ENCODE data around the gene GABBR1. TPM values are rescaled to one million over a fixed set of nuclear protein-coding genes. Genes with fewer than 3 reads are reported as not detected.

Gene GABBR1
- polyA plus RNA-seq, 1 donor (not counting 4 experiments of a cell fraction or from before 2014, with no cell fraction given): 18.9 TPM

DNA sequence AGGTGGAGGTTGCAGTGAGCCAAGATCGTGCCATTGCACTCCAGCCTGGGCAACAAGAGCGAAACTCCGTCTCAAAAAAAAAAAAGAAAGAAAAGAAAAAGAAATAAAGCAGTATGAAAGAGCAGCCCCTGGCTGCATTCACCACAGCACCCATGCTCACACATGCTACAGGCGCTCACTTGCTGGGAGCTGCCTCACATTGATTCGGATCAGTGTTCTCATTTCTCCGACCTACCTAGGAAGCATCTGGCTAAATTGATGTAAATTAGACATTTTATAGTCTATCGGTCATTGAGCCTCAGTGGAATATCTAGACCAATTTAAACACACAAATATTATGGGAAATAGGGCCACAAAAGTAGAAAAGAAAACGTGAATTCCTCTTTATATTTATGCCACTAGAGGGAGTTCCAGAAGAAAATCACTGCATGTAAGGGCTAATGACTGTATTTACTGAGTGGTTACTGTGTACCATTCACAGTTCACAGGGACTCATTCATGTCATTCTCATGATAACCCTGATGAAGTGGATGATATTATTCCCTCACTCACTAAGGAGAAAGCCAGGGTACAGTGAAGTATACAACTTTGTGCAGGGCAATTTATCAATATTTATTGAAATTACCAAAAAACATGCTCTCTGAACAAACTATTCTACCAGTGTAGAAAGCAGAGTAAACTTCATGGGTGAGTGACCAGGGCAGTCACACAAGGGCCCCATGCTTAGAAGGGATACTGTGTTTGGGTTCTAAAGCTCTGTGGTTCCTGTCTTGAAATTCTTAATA is 18.6 kb upstream of the GABBR1 start:
- peak; percentile 36 for FAIRE-seq
- Histone ChIP-seq H3K9ac (ENCODE audit: control insufficient read depth, extremely low read depth, insufficient read depth, low read length) (no peak overlapping the region), H2AFZ (ENCODE audit: control insufficient read depth, low read length) (peak overlapping the region; percentile 22), H3K27me3 (ENCODE audit: control insufficient read depth, extremely low read depth, insufficient read depth, low read length) (no peaks in the 10 kb centered on the region), H3K4me2 (ENCODE audit: control insufficient read depth, extremely low read depth, insufficient read depth, low read depth, low read length) (no peak overlapping the region), H3K9me1 (ENCODE audit: control insufficient read depth, extremely low read depth, insufficient read depth, low read length) (no peaks in the 10 kb centered on the region), H3K36me3 (ENCODE audit: control insufficient read depth in 2 of 2, extremely low read depth in 1 of 2, insufficient read depth in 2 of 2, low read length in 2 of 2) (no peaks in the 10 kb centered on the region), H3K4me3 (ENCODE audit: control insufficient read depth in 2 of 3, extremely low read depth in 1 of 3, insufficient read depth in 2 of 3, low read depth in 1 of 3, low read length in 3 of 3) (no peak overlapping the region), H4K20me1 (ENCODE audit: control insufficient read depth, extremely low read depth, insufficient read depth, low read length) (no peaks in the 10 kb centered on the region), H3K27ac (ENCODE audit: control insufficient read depth, insufficient read depth, low read length) (no peak overlapping the region), H3K9me3 (ENCODE audit: control insufficient read depth, low read depth, low read length) (no peaks in the 10 kb centered on the region), H3K4me1 (ENCODE audit: control insufficient read depth, extremely low read depth, insufficient read depth, low read length) (peaks cover 16% of the 10 kb centered on the region), H3K79me2 (ENCODE audit: control insufficient read depth, insufficient read depth, low read length) (no peaks in the 10 kb centered on the region)
- peak in 2 of 3 experiments; percentile 56 to 58 for TF ChIP-seq CTCF (optimal IDR thresholded peaks at IDR 0.05 in 1 of 3, IDR thresholded peaks at IDR 0.05 in 1 of 3, conservative IDR thresholded peaks at IDR 0.05 in 1 of 3; ENCODE audit: extremely low read depth in 1 of 3, insufficient read depth in 2 of 3, low read length in 3 of 3)
- TF ChIP-seq EZH2 (IDR thresholded peaks at IDR 0.05; ENCODE audit: low read length): no peak
- dilution Hi-C loops (cut with MboI; ENCODE audit: extremely low pct_ligation_motif_present, low sequenced_read_pairs): no loop called here
- DNase-seq (ENCODE audit: low read depth, low spot score): no peak

DNA sequence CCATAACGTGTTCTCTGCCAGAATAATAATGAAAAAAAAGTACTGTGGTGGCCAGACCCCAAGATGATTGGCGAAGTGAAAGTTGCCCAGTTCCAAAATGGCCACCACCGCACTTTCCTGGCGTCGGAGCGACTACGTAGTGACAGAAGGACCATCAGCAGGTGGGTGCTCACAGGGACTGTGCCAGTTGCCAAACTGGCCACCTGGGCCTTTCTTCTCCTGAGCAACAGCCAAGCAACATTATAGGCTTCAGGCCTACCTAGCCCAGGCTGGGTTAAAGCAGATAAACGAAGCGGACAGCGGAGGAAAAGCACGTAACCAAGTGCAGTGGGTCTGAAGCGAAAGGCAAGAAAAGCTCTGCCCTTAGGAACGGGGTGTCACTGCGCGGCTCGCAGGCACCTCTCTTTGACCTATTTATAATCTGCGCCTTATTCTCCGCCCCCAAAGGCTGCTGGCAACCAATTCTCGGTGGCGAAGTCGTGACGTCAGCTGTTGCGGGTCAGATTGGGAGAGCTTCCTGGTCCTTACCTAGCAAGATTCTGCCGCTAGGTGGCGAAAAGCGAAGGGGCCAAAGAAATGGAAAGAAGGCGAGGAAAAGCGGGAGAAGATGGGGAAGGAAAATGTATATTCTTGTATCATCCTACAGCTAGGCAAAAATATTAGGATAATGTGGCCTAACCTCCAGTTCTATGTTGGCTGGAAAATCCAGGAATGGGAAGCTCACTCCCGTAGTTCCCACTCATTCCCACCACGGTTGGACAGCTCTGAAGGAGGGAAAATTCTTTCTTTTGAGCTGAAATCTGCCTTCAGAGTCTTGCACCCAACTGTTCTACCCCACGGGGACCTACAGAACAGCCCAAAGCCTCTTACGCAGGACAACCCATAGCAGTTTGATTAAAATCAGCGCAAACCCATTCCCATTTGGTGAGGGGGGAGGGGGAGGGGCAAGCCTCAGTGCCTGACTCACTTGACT is 17.0 kb upstream of the GABBR1 start:
- peak overlapping the region; percentile 73 for H3K9ac ChIP-seq (ENCODE audit: control insufficient read depth, extremely low read depth, insufficient read depth, low read length)
- TF ChIP-seq EZH2 (IDR thresholded peaks at IDR 0.05; ENCODE audit: low read length) (no peak), CTCF (optimal IDR thresholded peaks at IDR 0.05 in 1 of 3, IDR thresholded peaks at IDR 0.05 in 1 of 3, conservative IDR thresholded peaks at IDR 0.05 in 1 of 3; ENCODE audit: extremely low read depth in 1 of 3, insufficient read depth in 2 of 3, low read length in 3 of 3) (peak; percentile 83 to 99 (median 87))
- dilution Hi-C loops (cut with MboI; ENCODE audit: extremely low pct_ligation_motif_present, low sequenced_read_pairs): no loop called here
- no peaks in the 10 kb centered on the region for H3K79me2 ChIP-seq (ENCODE audit: control insufficient read depth, insufficient read depth, low read length)
- H3K4me2 ChIP-seq (ENCODE audit: control insufficient read depth, extremely low read depth, insufficient read depth, low read depth, low read length): peak overlapping the region; percentile 84
- H3K27ac ChIP-seq (ENCODE audit: control insufficient read depth, insufficient read depth, low read length): peak overlapping the region; percentile 65
- H4K20me1 ChIP-seq (ENCODE audit: control insufficient read depth, extremely low read depth, insufficient read depth, low read length): no peaks in the 10 kb centered on the region
- no peaks in the 10 kb centered on the region for H3K36me3 ChIP-seq (ENCODE audit: control insufficient read depth in 2 of 2, extremely low read depth in 1 of 2, insufficient read depth in 2 of 2, low read length in 2 of 2)
- DNase-seq (ENCODE audit: low read depth, low spot score) (peak; percentile 69), FAIRE-seq (peak; percentile 87)
- H3K4me1 ChIP-seq (ENCODE audit: control insufficient read depth, extremely low read depth, insufficient read depth, low read length): peaks cover 16% of the 10 kb centered on the region
- no peaks in the 10 kb centered on the region for H3K9me3 ChIP-seq (ENCODE audit: control insufficient read depth, low read depth, low read length)
- no peaks in the 10 kb centered on the region for H3K9me1 ChIP-seq (ENCODE audit: control insufficient read depth, extremely low read depth, insufficient read depth, low read length)
- no peaks in the 10 kb centered on the region for H3K27me3 ChIP-seq (ENCODE audit: control insufficient read depth, extremely low read depth, insufficient read depth, low read length)
- peak overlapping the region; percentile 85 for H2AFZ ChIP-seq (ENCODE audit: control insufficient read depth, low read length)
- H3K4me3 ChIP-seq (ENCODE audit: control insufficient read depth in 2 of 3, extremely low read depth in 1 of 3, insufficient read depth in 2 of 3, low read depth in 1 of 3, low read length in 3 of 3): peak overlapping the region; percentile 4 to 74 (median 52)

Measured in keratinocyte (primary cell).